Loucy (cell line): ENCODE data around the gene ABTB2.

Experiments
- H2AFZ ChIP-seq: fragments of 200-600 bp; sonication (generic); 2 replicates; pipeline ENCODE4 v1.6.0; 2016; ENCODE audit warnings: antibody characterized with exemption, mild to moderate bottlenecking, low read length, moderate library complexity
- H3F3A ChIP-seq: fragments of 200-600 bp; 2 replicates; pipeline ENCODE4 v1.6.0; 2016; ENCODE audit warnings: antibody characterized with exemption, low read depth, mild to moderate bottlenecking
- H3K27me3 ChIP-seq: fragments of 200-600 bp; sonication (generic); 2 replicates; pipeline ENCODE4 v1.6.1; 2014; ENCODE audit warnings: low read length, mild to moderate bottlenecking; ENCODE audit not compliant: insufficient read depth, poor library complexity, severe bottlenecking
- H3K36me3 ChIP-seq: fragments of 200-600 bp; sonication (generic); 2 replicates; pipeline ENCODE4 v1.6.1; 2016; ENCODE audit warnings: low read length; ENCODE audit not compliant: insufficient read depth
- H3K4me1 ChIP-seq: fragments of 200-600 bp; sonication (generic); 2 replicates; pipeline ENCODE4 v1.5.1; 2014; ENCODE audit warnings: low read length, mild to moderate bottlenecking; ENCODE audit not compliant: insufficient read depth, poor library complexity, severe bottlenecking
- H3K4me2 ChIP-seq: fragments of 200-600 bp; sonication (generic); 2 replicates; pipeline ENCODE4 v1.6.0; 2014; ENCODE audit warnings: antibody characterized with exemption, low read length, low read depth, mild to moderate bottlenecking; ENCODE audit not compliant: poor library complexity, severe bottlenecking
- H3K4me3 ChIP-seq: fragments of 200-600 bp; sonication (generic); 2 replicates; pipeline ENCODE4 v1.5.1; 2014; ENCODE audit warnings: low read length, mild to moderate bottlenecking, mixed read lengths; ENCODE audit not compliant: poor library complexity, severe bottlenecking
- H3K79me2 ChIP-seq: fragments of 200-600 bp; sonication (generic); 2 replicates; pipeline ENCODE4 v1.6.1; 2014; ENCODE audit warnings: low read length; ENCODE audit not compliant: insufficient read depth
- H3K9ac ChIP-seq: fragments of 200-600 bp; sonication (generic); 2 replicates; pipeline ENCODE4 v1.6.0; 2014; ENCODE audit warnings: mild to moderate bottlenecking, low read depth, low read length, moderate library complexity; ENCODE audit not compliant: poor library complexity, severe bottlenecking
- H3K9me2 ChIP-seq: fragments of 200-600 bp; sonication (generic); replicated peaks from 2 replicates; pipeline ENCODE4 v1.6.1; 2016; ENCODE audit warnings: low read depth, low read length, mixed read lengths
- H3K9me3 ChIP-seq: fragments of 200-600 bp; sonication (generic); 2 replicates; pipeline ENCODE4 v1.6.1; 2014; ENCODE audit warnings: mild to moderate bottlenecking, antibody characterized with exemption, low read length, low read depth; ENCODE audit not compliant: insufficient read depth
- H4K20me1 ChIP-seq: fragments of 200-600 bp; sonication (generic); 2 replicates; pipeline ENCODE4 v1.6.0; 2014; ENCODE audit warnings: antibody characterized with exemption, low read length, mild to moderate bottlenecking; ENCODE audit not compliant: insufficient read depth, poor library complexity, severe bottlenecking
- CTCF ChIP-seq: fragments of 200-600 bp; sonication (generic); conservative IDR thresholded peaks from 2 replicates; pipeline ENCODE4 v1.5.1; 2014; ENCODE audit warnings: mild to moderate bottlenecking, antibody characterized with exemption, low read length
- EZH2phosphoT487 ChIP-seq: fragments of 200-600 bp; IDR thresholded peaks from 2 replicates; pipeline ENCODE4 v1.6.1; 2018; ENCODE audit warnings: antibody characterized with exemption, mild to moderate bottlenecking, moderate library complexity, borderline replicate concordance

Gene ABTB2

GRCh38 chr11:34360046-34360445 is 2.2 kb upstream of the ABTB2 start:
- Histone ChIP-seq H3K9me3 (no peaks in the 10 kb centered on the region), H3K36me3 (no peaks in the 10 kb centered on the region)

GRCh38 chr11:34359548-34359891 is 1.7 kb upstream of the ABTB2 start:
- no peaks in the 10 kb centered on the region for H3K36me3 ChIP-seq
- peaks cover 36% of the 10 kb centered on the region for H3K4me1 ChIP-seq
- no peaks in the 10 kb centered on the region for H3F3A ChIP-seq
- peaks cover 5% of the 10 kb centered on the region for H4K20me1 ChIP-seq
- peaks cover 4% of the 10 kb centered on the region for H3K27me3 ChIP-seq
- peak overlapping the region; percentile 78 for H3K9ac ChIP-seq
- peak overlapping the region; percentile 97 for H3K4me2 ChIP-seq
- H3K79me2 ChIP-seq, result no peaks in the 10 kb centered on the region
- H3K4me3 ChIP-seq, result peak overlapping the region; percentile 75
- H3K9me2 ChIP-seq, result no peaks in the 10 kb centered on the region
- TF ChIP-seq EZH2phosphoT487 (no peak), CTCF (peak; percentile 70)
- H2AFZ ChIP-seq, result peak overlapping the region; percentile 79; the same call in 1 of the 2 replicates
- no peaks in the 10 kb centered on the region for H3K9me3 ChIP-seq

More at GRCh38 chr11:34360046-34360445, 2.2 kb upstream of the ABTB2 start:
- Histone ChIP-seq H2AFZ (no peak overlapping the region), H3F3A (no peaks in the 10 kb centered on the region), H3K9ac (peak overlapping the region; percentile 78), H3K4me3 (no peak overlapping the region), H3K9me2 (no peaks in the 10 kb centered on the region), H3K79me2 (no peaks in the 10 kb centered on the region), H4K20me1 (peaks cover 5% of the 10 kb centered on the region), H3K4me1 (peaks cover 35% of the 10 kb centered on the region), H3K4me2 (peak overlapping the region; percentile 97), H3K27me3 (peaks cover 4% of the 10 kb centered on the region)
- TF ChIP-seq EZH2phosphoT487 (no peak), CTCF (no peak)

GRCh38 chr11:34358728-34359547 is 1.1 kb upstream of the ABTB2 start:
- Histone ChIP-seq H3K79me2 (no peaks in the 10 kb centered on the region), H3K4me2 (peak overlapping the region; percentile 97), H3F3A (no peaks in the 10 kb centered on the region), H3K4me1 (peaks cover 33% of the 10 kb centered on the region), H3K4me3 (peak overlapping the region; percentile 75), H2AFZ (peak overlapping the region; percentile 79), H3K9me2 (no peaks in the 10 kb centered on the region), H3K9ac (peak overlapping the region; percentile 78), H4K20me1 (peaks cover 5% of the 10 kb centered on the region), H3K9me3 (no peaks in the 10 kb centered on the region), H3K27me3 (peaks cover 4% of the 10 kb centered on the region), H3K36me3 (no peaks in the 10 kb centered on the region)
- TF ChIP-seq CTCF, result peak; percentile 100
- TF ChIP-seq EZH2phosphoT487, result no peak
